ENCODE results near the gene CDCA4.
A peak's percentile ranks its signal among the peaks of the same experiment; 100 is the strongest.

The CDCA4 gene

GRCh38 chr14:104999361-104999760 lies 21.5 kb downstream of the CDCA4 start:
- H3K9ac ChIP-seq (ENCODE audit: low read length) = no peak overlapping the region
- no peaks in the 10 kb centered on the region for H3K4me1 ChIP-seq (ENCODE audit: control insufficient read depth, insufficient read depth, low read length)
- no peak overlapping the region for H3K4me3 ChIP-seq (ENCODE audit: low read length)
- H3K36me3 ChIP-seq (ENCODE audit: control insufficient read depth, insufficient read depth, low read length) = no peaks in the 10 kb centered on the region
- no peaks in the 10 kb centered on the region for H3K27me3 ChIP-seq (ENCODE audit: control insufficient read depth, insufficient read depth, low read length)
- no peak overlapping the region for H3K27ac ChIP-seq (ENCODE audit: low read depth, low read length)

- Histone ChIP-seq H3K9ac (ENCODE audit: low read length) (no peak overlapping the region), H3K36me3 (ENCODE audit: control insufficient read depth, insufficient read depth, low read length) (no peaks in the 10 kb centered on the region), H3K27me3 (ENCODE audit: control insufficient read depth, insufficient read depth, low read length) (no peaks in the 10 kb centered on the region), H3K4me1 (ENCODE audit: control insufficient read depth, insufficient read depth, low read length) (no peaks in the 10 kb centered on the region), H3K27ac (ENCODE audit: low read depth, low read length) (no peak overlapping the region), H3K4me3 (ENCODE audit: low read length) (no peak overlapping the region)
These were observed 22.1 kb downstream of the CDCA4 start for GRCh38 chr14:104998801-104999200.

GRCh38 chr14:104996483-104996882 lies 24.4 kb downstream of the CDCA4 start:
- Histone ChIP-seq H3K9ac (ENCODE audit: low read length) (no peak overlapping the region), H3K27ac (ENCODE audit: low read depth, low read length) (no peak overlapping the region), H3K4me3 (ENCODE audit: low read length) (no peak overlapping the region), H3K27me3 (ENCODE audit: control insufficient read depth, insufficient read depth, low read length) (no peaks in the 10 kb centered on the region), H3K36me3 (ENCODE audit: control insufficient read depth, insufficient read depth, low read length) (peaks cover 5% of the 10 kb centered on the region), H3K4me1 (ENCODE audit: control insufficient read depth, insufficient read depth, low read length) (no peaks in the 10 kb centered on the region)

- H3K4me1 ChIP-seq (ENCODE audit: control insufficient read depth, insufficient read depth, low read length) = no peaks in the 10 kb centered on the region
- no peak overlapping the region for H3K9ac ChIP-seq (ENCODE audit: low read length)
- H3K27me3 ChIP-seq (ENCODE audit: control insufficient read depth, insufficient read depth, low read length) = no peaks in the 10 kb centered on the region
- peaks cover 5% of the 10 kb centered on the region for H3K36me3 ChIP-seq (ENCODE audit: control insufficient read depth, insufficient read depth, low read length)
- no peak overlapping the region for H3K4me3 ChIP-seq (ENCODE audit: low read length)
- no peak overlapping the region for H3K27ac ChIP-seq (ENCODE audit: low read depth, low read length)
These were observed 24.9 kb downstream of the CDCA4 start for GRCh38 chr14:104996032-104996431.

GRCh38 chr14:104994978-104995377 lies 25.9 kb downstream of the CDCA4 start:
- peaks cover 5% of the 10 kb centered on the region for H3K36me3 ChIP-seq (ENCODE audit: control insufficient read depth, insufficient read depth, low read length)
- no peak overlapping the region for H3K27ac ChIP-seq (ENCODE audit: low read depth, low read length)
- no peaks in the 10 kb centered on the region for H3K4me1 ChIP-seq (ENCODE audit: control insufficient read depth, insufficient read depth, low read length)
- H3K4me3 ChIP-seq (ENCODE audit: low read length) = no peak overlapping the region
- H3K27me3 ChIP-seq (ENCODE audit: control insufficient read depth, insufficient read depth, low read length) = no peaks in the 10 kb centered on the region
- no peak overlapping the region for H3K9ac ChIP-seq (ENCODE audit: low read length)

- Histone ChIP-seq H3K27ac (ENCODE audit: low read depth, low read length) (no peak overlapping the region), H3K4me3 (ENCODE audit: low read length) (no peak overlapping the region), H3K4me1 (ENCODE audit: control insufficient read depth, insufficient read depth, low read length) (no peaks in the 10 kb centered on the region), H3K36me3 (ENCODE audit: control insufficient read depth, insufficient read depth, low read length) (peaks cover 5% of the 10 kb centered on the region), H3K9ac (ENCODE audit: low read length) (no peak overlapping the region), H3K27me3 (ENCODE audit: control insufficient read depth, insufficient read depth, low read length) (no peaks in the 10 kb centered on the region)
These were observed 26.9 kb downstream of the CDCA4 start for GRCh38 chr14:104993808-104994591.

- H3K27me3 ChIP-seq (ENCODE audit: control insufficient read depth, insufficient read depth, low read length) = no peaks in the 10 kb centered on the region
- H3K36me3 ChIP-seq (ENCODE audit: control insufficient read depth, insufficient read depth, low read length) = peaks cover 5% of the 10 kb centered on the region
- no peak overlapping the region for H3K4me3 ChIP-seq (ENCODE audit: low read length)
- no peaks in the 10 kb centered on the region for H3K4me1 ChIP-seq (ENCODE audit: control insufficient read depth, insufficient read depth, low read length)
- H3K27ac ChIP-seq (ENCODE audit: low read depth, low read length) = no peak overlapping the region
- no peak overlapping the region for H3K9ac ChIP-seq (ENCODE audit: low read length)
These were observed 27.6 kb downstream of the CDCA4 start for GRCh38 chr14:104993306-104993705.

- Histone ChIP-seq H3K9ac (ENCODE audit: low read length) (no peak overlapping the region), H3K4me1 (ENCODE audit: control insufficient read depth, insufficient read depth, low read length) (no peaks in the 10 kb centered on the region), H3K27me3 (ENCODE audit: control insufficient read depth, insufficient read depth, low read length) (no peaks in the 10 kb centered on the region), H3K36me3 (ENCODE audit: control insufficient read depth, insufficient read depth, low read length) (peaks cover 5% of the 10 kb centered on the region), H3K4me3 (ENCODE audit: low read length) (no peak overlapping the region), H3K27ac (ENCODE audit: low read depth, low read length) (no peak overlapping the region)
These were observed 28.4 kb downstream of the CDCA4 start for GRCh38 chr14:104992501-104992900.

- no peaks in the 10 kb centered on the region for H3K4me1 ChIP-seq (ENCODE audit: control insufficient read depth, insufficient read depth, low read length)
- no peak overlapping the region for H3K4me3 ChIP-seq (ENCODE audit: low read length)
- H3K36me3 ChIP-seq (ENCODE audit: control insufficient read depth, insufficient read depth, low read length) = peaks cover 5% of the 10 kb centered on the region
- H3K9ac ChIP-seq (ENCODE audit: low read length) = no peak overlapping the region
- no peak overlapping the region for H3K27ac ChIP-seq (ENCODE audit: low read depth, low read length)
- H3K27me3 ChIP-seq (ENCODE audit: control insufficient read depth, insufficient read depth, low read length) = no peaks in the 10 kb centered on the region
These were observed 29.0 kb downstream of the CDCA4 start for GRCh38 chr14:104991896-104992230.

- H3K36me3 ChIP-seq (ENCODE audit: control insufficient read depth, insufficient read depth, low read length) = peaks cover 5% of the 10 kb centered on the region
- no peak overlapping the region for H3K27ac ChIP-seq (ENCODE audit: low read depth, low read length)
- peaks cover 5% of the 10 kb centered on the region for H3K4me1 ChIP-seq (ENCODE audit: control insufficient read depth, insufficient read depth, low read length)
- H3K9ac ChIP-seq (ENCODE audit: low read length) = no peak overlapping the region
- H3K4me3 ChIP-seq (ENCODE audit: low read length) = no peak overlapping the region
- no peaks in the 10 kb centered on the region for H3K27me3 ChIP-seq (ENCODE audit: control insufficient read depth, insufficient read depth, low read length)
These were observed 31.0 kb downstream of the CDCA4 start for GRCh38 chr14:104989951-104990303.

- H3K27me3 ChIP-seq (ENCODE audit: control insufficient read depth, insufficient read depth, low read length) = no peaks in the 10 kb centered on the region
- H3K4me3 ChIP-seq (ENCODE audit: low read length) = no peak overlapping the region
- H3K4me1 ChIP-seq (ENCODE audit: control insufficient read depth, insufficient read depth, low read length) = peaks cover 5% of the 10 kb centered on the region
- no peak overlapping the region for H3K9ac ChIP-seq (ENCODE audit: low read length)
- peaks cover 5% of the 10 kb centered on the region for H3K36me3 ChIP-seq (ENCODE audit: control insufficient read depth, insufficient read depth, low read length)
- no peak overlapping the region for H3K27ac ChIP-seq (ENCODE audit: low read depth, low read length)
These were observed 31.5 kb downstream of the CDCA4 start for GRCh38 chr14:104989236-104989950.

GRCh38 chr14:104986487-104987164 lies 34.3 kb downstream of the CDCA4 start:
- H3K4me3 ChIP-seq (ENCODE audit: low read length) = peak overlapping the region; percentile 79

More at GRCh38 chr14:104986487-104987164, 34.3 kb downstream of the CDCA4 start:
- H3K4me1 ChIP-seq (ENCODE audit: control insufficient read depth, insufficient read depth, low read length) = peaks cover 5% of the 10 kb centered on the region
- no peak overlapping the region for H3K9ac ChIP-seq (ENCODE audit: low read length)
- H3K36me3 ChIP-seq (ENCODE audit: control insufficient read depth, insufficient read depth, low read length) = peaks cover 1% of the 10 kb centered on the region
- no peaks in the 10 kb centered on the region for H3K27me3 ChIP-seq (ENCODE audit: control insufficient read depth, insufficient read depth, low read length)
- H3K27ac ChIP-seq (ENCODE audit: low read depth, low read length) = no peak overlapping the region

Data from rectal smooth muscle tissue (tissue), 1 donor.